ENCODE data around the gene ZBTB6. TPM values are rescaled to one million over a fixed set of nuclear protein-coding genes. Genes with fewer than 3 reads are reported as not detected.

ZBTB6 gene
- total and polyA plus RNA-seq, 2 of the 8 experiments (the other 6 are each of a cell fraction or from before 2014, with no cell fraction given), result 2.0 to 10.0 TPM

DNA sequence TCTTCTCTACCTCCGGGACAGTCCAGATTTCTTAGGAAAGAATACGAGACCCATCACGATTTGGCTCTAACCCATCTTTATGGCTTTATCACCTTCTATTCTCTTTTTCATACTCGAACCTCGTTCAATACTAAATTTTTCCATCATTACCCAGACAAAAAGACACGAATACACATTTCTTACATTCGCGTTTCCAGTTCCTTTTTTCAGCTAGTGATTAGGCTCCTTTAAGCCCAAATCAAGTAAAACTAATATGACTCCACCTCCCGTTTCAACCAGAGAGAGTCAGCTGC is 506 bp downstream of the ZBTB6 start:
- Histone ChIP-seq H2BK5ac (ENCODE audit: low read depth, low read length) (peak overlapping the region; percentile 89), H3K9me3 (ENCODE audit: insufficient read depth in 2 of 2, low read depth in 1 of 2, low read length in 1 of 2) (no peaks in the 10 kb centered on the region), H3K79me1 (ENCODE audit: low read depth, low read length) (no peaks in the 10 kb centered on the region), H4K20me1 (replicated peaks in 1 of 2; ENCODE audit: control insufficient read depth in 1 of 2, insufficient read depth in 2 of 2, low read length in 2 of 2) (no peaks in the 10 kb centered on the region), H3K9ac (replicated peaks in 1 of 4; ENCODE audit: extremely low read depth in 1 of 4, low read depth in 3 of 4, low read length in 3 of 4) (peak overlapping the region; percentile 68 to 98 (median 95)), H4K8ac (ENCODE audit: extremely low read depth, insufficient read depth, low read length) (peak overlapping the region; percentile 96; the same call in 1 of the 2 replicates), H2AFZ (ENCODE audit: low read length) (peak overlapping the region; percentile 93; the same call in 1 of the 2 replicates), H4K5ac (ENCODE audit: insufficient read length, low read depth, low read length) (no peak overlapping the region), H3K4ac (replicated peaks; ENCODE audit: insufficient read length, low read depth, low read length) (peak overlapping the region; percentile 12), H2BK12ac (ENCODE audit: low read depth, low read length) (no peak overlapping the region), H3K56ac (replicated peaks; ENCODE audit: insufficient read length, low read depth, low read length) (no peak overlapping the region), H3K4me1 (replicated peaks in 1 of 4; ENCODE audit: control insufficient read depth in 3 of 4, insufficient read depth in 4 of 4, low read length in 3 of 4) (no peaks in the 10 kb centered on the region; a peak in 2 of 7 replicates), H3K18ac (ENCODE audit: extremely low read depth, low read length) (no peak overlapping the region), H2BK15ac (ENCODE audit: low read length) (no peak overlapping the region), H3K23ac (ENCODE audit: insufficient read length) (no peak overlapping the region), H3K27ac (ENCODE audit: low read depth, low read length) (peak overlapping the region; percentile 93; the same call in 1 of the 2 replicates), H3K4me2 (ENCODE audit: insufficient read depth in 1 of 2, low read depth in 2 of 2, low read length in 2 of 2) (peak overlapping the region; percentile 49 to 79), H3K23me2 (ENCODE audit: low read depth, low read length) (peaks cover 2% of the 10 kb centered on the region), H4K91ac (replicated peaks; ENCODE audit: insufficient read length, low read length) (no peak overlapping the region), H3K36me3 (ENCODE audit: control insufficient read depth in 2 of 4, insufficient read depth in 4 of 4, low read length in 3 of 4) (peaks cover 6 to 13% (median 10%) of the 10 kb centered on the region in 4 experiments; a peak in 7 of 8 replicates), H2BK120ac (replicated peaks; ENCODE audit: low read depth, low read length) (no peak overlapping the region), H2AK5ac (ENCODE audit: low read depth, low read length) (no peak overlapping the region), H3K4me3 (ENCODE audit: extremely low read depth in 1 of 4, insufficient read depth in 2 of 4, low read depth in 3 of 4, low read length in 4 of 4) (peak overlapping the region; percentile 76 to 91 (median 88)), H2BK20ac (ENCODE audit: low read length) (no peak overlapping the region), H3K79me2 (ENCODE audit: control insufficient read depth in 1 of 2, insufficient read depth in 2 of 2, low read length in 2 of 2) (peaks cover 5 to 45% of the 10 kb centered on the region in 2 experiments; a peak in 3 of 4 replicates), H3K14ac (ENCODE audit: insufficient read length) (no peak overlapping the region), H3K27me3 (replicated peaks in 1 of 4; ENCODE audit: control insufficient read depth in 3 of 4, extremely low read depth in 1 of 4, insufficient read depth in 3 of 4, low read length in 3 of 4) (no peaks in the 10 kb centered on the region)
- DNase-seq (ENCODE audit: low read depth in 1 of 2, low spot score in 2 of 2), result no peak
- WGBS, 2 experiments (ENCODE audit: extremely low coverage in 1 of 2, insufficient coverage in 1 of 2, insufficient read length in 1 of 2, insufficient replicate concordance in 2 of 2, low coverage in 1 of 2, low lambda C conversion rate in 2 of 2, missing lambda C conversion rate in 1 of 2), result 7% methylated on average over 9 of the region's 9 CpGs; no CpG with 5 or more reads in 1 of the 2 experiments
- FAIRE-seq, result no peak
- CTCF ChIA-PET (ENCODE audit: partially characterized antibody), result interaction anchor here (0.8 to 2.0 kb wide), 5 partner anchors 9 to 78 kb away, joined by 3 to 8 read pairs (median 4); partner anchors contain the start of gene ZBTB26
- POLR2A ChIA-PET (ENCODE audit: partially characterized antibody), result interaction anchor here (0.6 to 7.0 kb wide), 18 partner anchors 8 to 437 kb away, joined by 3 to 78 read pairs (median 5); partner anchors contain the start of genes RABGAP1, RC3H2 and ZBTB26
- TF ChIP-seq YY1 (IDR thresholded peaks at IDR 0.05; ENCODE audit: low read depth, low read length) (no peak), CBX8 (IDR thresholded peaks at IDR 0.05; ENCODE audit: borderline replicate concordance, low read depth, low read length) (no peak), HDAC2 (IDR thresholded peaks at IDR 0.05; ENCODE audit: borderline replicate concordance in 1 of 2, low read depth in 2 of 2, low read length in 2 of 2) (no peak)

Data from H1 (cell line).